Measurements from ENCODE around the gene URB1.

- TF ChIP-seq CTCF (optimal IDR thresholded peaks at IDR 0.05 in 1 of 3, IDR thresholded peaks at IDR 0.05 in 1 of 3, conservative IDR thresholded peaks at IDR 0.05 in 1 of 3; ENCODE audit: extremely low read depth in 1 of 3, insufficient read depth in 2 of 3, low read length in 3 of 3) (no peak), EZH2 (IDR thresholded peaks at IDR 0.05; ENCODE audit: low read length) (no peak)
These were observed 32.3 kb downstream of the URB1 start for GRCh38 chr21:32360401-32360975.

Data from keratinocyte (primary cell).